Epithelial cell of proximal tubule (primary cell): ENCODE data around the gene AFAP1. TPM values are rescaled to one million over a fixed set of nuclear protein-coding genes. Genes with fewer than 3 reads are reported as not detected.

Experiments
- DNase-seq: peaks from one replicate; pipeline ENCODE4 v3.0.0-alpha.2; 2011; ENCODE audit warnings: low read depth
- H3K4me3 ChIP-seq: 2 replicates; pipeline ENCODE4 v1.5.1; 2011; ENCODE audit warnings: low read depth, mild to moderate bottlenecking, low read length
- CTCF ChIP-seq: conservative IDR thresholded peaks from 2 replicates; pipeline ENCODE4 v1.5.1; 2012; ENCODE audit warnings: low read depth, mild to moderate bottlenecking, low read length
- total RNA-seq: library from RNA; depleted of rRNA; stranded (reverse); fragments of >200 nt; gene quantifications from 2 replicates; pipeline ENCODE4 v1.2.3, GENCODE V29; 2015

AFAP1 gene
- total RNA-seq, 1 donor from 2014 or later = 26.2 TPM

- no peak for TF ChIP-seq CTCF
- H3K4me3 ChIP-seq = no peak overlapping the region
- DNase-seq = no peak
Measured at GRCh38 chr4:7815981-7816380, 123.7 kb downstream of the AFAP1 start.

- no peak for DNase-seq
- H3K4me3 ChIP-seq = no peak overlapping the region
- peak; percentile 15 for TF ChIP-seq CTCF
Measured at GRCh38 chr4:7815562-7815961, 124.1 kb downstream of the AFAP1 start.

- H3K4me3 ChIP-seq = no peak overlapping the region
- TF ChIP-seq CTCF = no peak
- no peak for DNase-seq
Measured at GRCh38 chr4:7814451-7814850, 125.2 kb downstream of the AFAP1 start.

- TF ChIP-seq CTCF = no peak
- peak; percentile 71 for DNase-seq
- no peak overlapping the region for H3K4me3 ChIP-seq
Measured at GRCh38 chr4:7813674-7814073, 126.0 kb downstream of the AFAP1 start.

- DNase-seq = no peak
- TF ChIP-seq CTCF = no peak
- H3K4me3 ChIP-seq = no peak overlapping the region
Measured at GRCh38 chr4:7812921-7813320, 126.7 kb downstream of the AFAP1 start.

GRCh38 chr4:7812231-7812857, 127.3 kb downstream of the AFAP1 start:
- H3K4me3 ChIP-seq = no peak overlapping the region
- DNase-seq = no peak
- TF ChIP-seq CTCF = no peak

GRCh38 chr4:7811536-7812191, 128.0 kb downstream of the AFAP1 start:
- no peak for DNase-seq
- no peak for TF ChIP-seq CTCF
- H3K4me3 ChIP-seq = no peak overlapping the region
